Posterior cingulate gyrus (tissue), 11 donors: Measurements from ENCODE around the gene ANKHD1.

Experiments used
- DNase-seq, 10 donors: peaks; one replicate each; pipeline versions ENCODE4 v3.0.0 to v3.0.0-alpha.2; 2020 to 2021; ENCODE audit warnings: mixed read lengths in 3 of 10
- intact Hi-C: fragments of 100-400 bp; cut with DNase I; formaldehyde crosslinking; loops from one replicate; pipeline ENCODE4 v1.15.1; 2023

ANKHD1 gene

DNA sequence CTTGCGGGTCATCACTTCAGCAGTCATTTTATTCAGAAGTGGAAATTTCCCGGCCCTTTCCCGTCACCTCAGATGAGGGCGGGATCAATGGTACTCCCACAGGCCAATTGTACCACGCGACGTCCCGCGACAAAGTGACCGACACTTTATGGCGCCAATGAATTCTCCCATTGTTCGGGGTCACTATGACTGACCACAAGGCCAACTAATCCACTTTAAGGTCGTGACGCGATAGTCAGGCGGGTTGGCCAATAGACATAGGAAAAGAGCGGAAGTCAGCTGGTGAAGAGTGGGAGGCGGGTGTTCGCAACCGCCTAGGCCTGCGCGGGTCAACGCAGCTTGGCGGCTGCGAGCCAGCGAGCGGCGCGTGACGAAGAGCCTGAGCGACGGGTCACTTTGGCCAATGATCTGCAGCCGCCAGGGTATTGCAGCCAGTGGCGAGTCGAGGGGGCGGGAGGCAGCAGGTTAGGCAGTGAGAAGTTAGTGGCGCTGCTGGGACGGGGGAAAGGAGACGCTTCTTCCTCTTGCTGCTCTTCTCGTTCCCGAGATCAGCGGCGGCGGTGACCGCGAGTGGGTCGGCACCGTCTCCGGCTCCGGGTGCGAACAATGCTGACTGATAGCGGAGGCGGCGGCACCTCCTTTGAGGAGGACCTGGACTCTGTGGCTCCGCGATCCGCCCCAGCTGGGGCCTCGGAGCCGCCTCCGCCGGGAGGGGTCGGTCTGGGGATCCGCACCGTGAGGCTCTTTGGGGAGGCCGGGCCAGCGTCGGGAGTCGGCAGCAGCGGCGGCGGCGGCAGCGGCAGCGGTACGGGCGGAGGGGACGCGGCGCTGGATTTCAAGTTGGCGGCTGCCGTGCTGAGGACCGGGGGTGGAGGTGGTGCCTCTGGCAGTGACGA is at the start of gene ANKHD1:
ANKHD1 (plus strand) TSS at position 472 of the 896 bp plus-strand sequence; CDS start at position 607, 135 bp downstream.
- peak; percentile 98 to 100 (median 98) for DNase-seq
- intact Hi-C loops: loop anchor here (5.0 kb wide), 2 partner anchors 146 to 246 kb away; partner anchors contain the start of genes EIF4EBP3, IK and NDUFA2

GRCh38 chr5:140355546-140355945 is 46.1 kb upstream of the ANKHD1 start:
- DNase-seq: peak in 1 of 10 donors; percentile 13
- intact Hi-C loops: no loop called here

- DNase-seq: peak in 1 of 10 donors; percentile 8
- intact Hi-C loops: no loop called here
Observed at GRCh38 chr5:140356853-140357725, 44.5 kb upstream of the ANKHD1 start.

DNA sequence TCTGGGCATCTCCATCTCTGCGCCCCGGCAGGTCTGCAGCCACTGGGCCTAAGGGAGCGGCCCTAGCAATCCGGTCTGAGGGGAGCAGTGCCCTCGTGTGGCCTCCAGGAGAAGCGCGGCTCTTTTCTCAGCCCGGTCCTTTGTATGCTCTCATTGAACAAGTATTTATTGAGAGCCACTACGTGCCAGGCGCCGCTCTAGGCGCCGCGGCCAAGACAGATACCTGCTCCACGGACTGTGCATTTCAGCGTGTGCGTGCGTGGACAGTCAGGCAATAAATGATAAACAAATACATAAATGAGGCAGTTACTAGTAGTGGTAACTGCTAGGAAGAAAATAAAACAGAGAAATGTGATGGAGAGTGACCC is 43.9 kb upstream of the ANKHD1 start:
- peak; percentile 79 to 98 (median 89) for DNase-seq
- intact Hi-C loops: no loop called here

DNA sequence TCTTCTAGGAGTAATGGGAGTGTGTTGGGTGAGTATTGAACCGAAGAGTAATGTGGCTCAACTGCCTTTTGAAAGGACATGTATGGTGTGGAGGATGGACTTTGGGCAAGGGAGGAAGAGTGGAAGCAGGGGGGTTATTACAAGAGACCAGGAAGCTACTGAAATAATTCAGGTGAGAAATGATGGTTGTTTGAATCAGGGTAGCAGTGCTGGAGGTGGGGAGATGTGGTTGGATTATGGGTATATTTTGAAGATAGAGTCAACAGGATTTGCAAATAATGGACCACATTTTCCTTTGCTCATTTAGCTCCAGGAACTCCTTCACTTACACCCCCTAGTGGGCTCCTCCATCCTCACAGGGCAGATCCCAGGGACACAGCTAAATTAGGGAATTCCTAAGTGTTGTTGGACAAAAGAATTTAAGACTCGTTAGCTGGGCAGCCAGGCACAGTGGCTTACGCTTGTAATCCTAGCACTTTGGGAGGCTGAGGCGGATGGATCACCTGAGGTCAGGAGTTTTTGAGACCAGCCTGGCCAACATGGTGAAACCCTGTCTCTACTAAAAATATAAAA is 42.8 kb upstream of the ANKHD1 start:
- intact Hi-C loops: no loop called here
- no peak for DNase-seq

- DNase-seq: no peak
- intact Hi-C loops: loop anchor here (10.0 kb wide), 1 partner anchor 355 kb away; no protein-coding TSS in a partner anchor
Observed at GRCh38 chr5:140360101-140360500, 41.5 kb upstream of the ANKHD1 start, which contains the start of gene SLC4A9. SLC4A9 (plus strand) TSS chr5:140360194; CDS start chr5:140360237, 43 bp downstream.

DNA sequence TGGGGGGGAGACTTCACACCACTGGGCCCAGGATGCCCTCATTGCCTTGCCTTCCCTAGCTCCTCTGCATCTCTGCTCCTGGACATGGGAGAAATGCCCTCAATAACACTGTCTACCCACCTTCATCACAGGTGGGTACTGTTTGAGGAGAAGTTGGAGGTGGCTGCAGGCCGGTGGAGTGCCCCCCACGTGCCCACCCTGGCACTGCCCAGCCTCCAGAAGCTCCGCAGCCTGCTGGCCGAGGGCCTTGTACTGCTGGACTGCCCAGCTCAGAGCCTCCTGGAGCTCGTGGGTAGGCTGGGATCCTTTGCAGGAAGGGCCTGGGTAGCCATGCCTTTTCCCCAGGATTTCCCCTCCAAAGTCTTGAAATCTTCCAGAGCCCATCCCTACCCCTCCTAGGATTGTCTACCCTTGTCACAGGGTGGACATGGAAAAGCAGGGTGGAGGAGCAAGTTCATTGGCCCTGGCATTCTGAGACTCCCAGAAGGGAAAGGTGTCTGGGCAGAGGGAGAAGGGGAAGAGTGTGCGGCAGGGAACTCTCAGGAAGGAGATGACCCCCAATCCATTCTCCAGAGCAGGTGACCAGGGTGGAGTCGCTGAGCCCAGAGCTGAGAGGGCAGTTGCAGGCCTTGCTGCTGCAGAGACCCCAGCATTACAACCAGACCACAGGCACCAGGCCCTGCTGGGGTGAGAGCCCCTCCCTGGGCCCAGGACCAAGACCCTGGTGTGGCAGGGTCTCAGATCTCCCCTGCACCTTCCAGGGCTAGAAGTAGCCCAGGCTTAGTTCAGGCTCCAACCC is 40.8 kb upstream of the ANKHD1 start:
- intact Hi-C loops: loop anchor here (10.0 kb wide), 1 partner anchor 354 kb away; no protein-coding TSS in a partner anchor
- DNase-seq: peak in 1 of 10 donors; percentile 2

GRCh38 chr5:140361901-140362300 is 39.7 kb upstream of the ANKHD1 start:
- DNase-seq: no peak
- intact Hi-C loops: loop anchor here (10.0 kb wide), 1 partner anchor 353 kb away; no protein-coding TSS in a partner anchor

DNA sequence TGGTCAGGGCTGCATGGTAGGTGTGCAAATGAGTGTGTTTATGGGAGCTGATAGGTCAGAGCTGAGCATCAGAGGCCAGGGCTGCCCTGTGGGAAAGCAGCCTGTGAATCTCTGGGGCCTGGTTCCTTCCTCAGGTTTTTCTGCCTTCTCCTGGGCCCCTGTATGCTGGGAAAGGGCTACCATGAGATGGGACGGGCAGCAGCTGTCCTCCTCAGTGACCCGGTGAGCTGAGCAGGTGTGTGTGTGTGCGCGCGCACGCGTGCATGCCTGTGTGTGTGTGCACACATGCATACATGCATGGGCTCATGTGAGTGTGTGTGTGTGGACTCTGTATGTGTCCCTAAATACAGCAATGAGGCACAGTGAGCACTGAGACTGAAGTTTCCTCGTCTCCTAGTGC is 39.3 kb upstream of the ANKHD1 start:
- intact Hi-C loops: loop anchor here (10.0 kb wide), 1 partner anchor 352 kb away; no protein-coding TSS in a partner anchor
- DNase-seq: no peak

- DNase-seq: peak; percentile 63 to 96 (median 82)
- intact Hi-C loops: loop anchor here (10.0 kb wide), 1 partner anchor 352 kb away; no protein-coding TSS in a partner anchor
Observed at GRCh38 chr5:140362875-140363630, 38.6 kb upstream of the ANKHD1 start.

DNA sequence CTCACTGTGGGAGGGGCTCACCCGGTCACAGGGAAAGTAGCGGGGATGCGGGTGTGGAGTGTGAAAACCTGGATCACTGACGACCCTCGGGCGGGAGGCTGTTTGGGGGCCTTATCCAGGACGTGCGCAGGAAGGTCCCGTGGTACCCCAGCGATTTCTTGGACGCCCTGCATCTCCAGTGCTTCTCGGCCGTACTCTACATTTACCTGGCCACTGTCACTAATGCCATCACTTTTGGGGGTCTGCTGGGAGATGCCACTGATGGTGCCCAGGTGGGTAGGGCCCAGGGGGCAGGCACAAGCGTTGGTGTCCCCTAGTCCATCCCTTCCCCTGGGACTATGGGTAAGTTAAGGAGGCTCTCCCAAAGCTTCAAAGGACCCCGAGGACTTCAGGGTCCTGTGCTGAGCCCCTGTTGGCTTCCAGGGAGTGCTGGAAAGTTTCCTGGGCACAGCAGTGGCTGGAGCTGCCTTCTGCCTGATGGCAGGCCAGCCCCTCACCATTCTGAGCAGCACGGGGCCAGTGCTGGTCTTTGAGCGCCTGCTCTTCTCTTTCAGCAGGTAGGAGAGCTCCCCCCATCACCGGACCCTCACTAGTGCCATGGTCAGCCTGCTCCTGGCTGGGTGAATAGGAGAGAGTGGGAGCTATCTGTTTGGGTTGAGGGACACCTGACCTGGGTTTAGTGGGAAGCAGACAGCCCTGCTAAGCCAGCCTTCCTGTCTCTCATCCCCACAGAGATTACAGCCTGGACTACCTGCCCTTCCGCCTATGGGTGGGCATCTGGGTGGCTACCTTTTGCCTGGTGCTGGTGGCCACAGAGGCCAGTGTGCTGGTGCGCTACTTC is 37.8 kb upstream of the ANKHD1 start:
- intact Hi-C loops: loop anchor here (10.0 kb wide), 1 partner anchor 351 kb away; no protein-coding TSS in a partner anchor
- no peak for DNase-seq

DNA sequence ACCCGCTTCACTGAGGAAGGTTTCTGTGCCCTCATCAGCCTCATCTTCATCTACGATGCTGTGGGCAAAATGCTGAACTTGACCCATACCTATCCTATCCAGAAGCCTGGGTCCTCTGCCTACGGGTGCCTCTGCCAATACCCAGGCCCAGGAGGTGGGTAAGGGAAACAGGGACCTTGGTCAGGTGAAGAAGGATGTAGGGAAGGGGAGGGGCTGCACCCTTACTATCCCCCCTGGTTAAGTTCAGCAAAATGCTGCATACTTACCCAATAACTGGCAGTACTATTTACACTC is 37.2 kb upstream of the ANKHD1 start:
- DNase-seq: no peak
- intact Hi-C loops: loop anchor here (10.0 kb wide), 1 partner anchor 350 kb away; no protein-coding TSS in a partner anchor

DNA sequence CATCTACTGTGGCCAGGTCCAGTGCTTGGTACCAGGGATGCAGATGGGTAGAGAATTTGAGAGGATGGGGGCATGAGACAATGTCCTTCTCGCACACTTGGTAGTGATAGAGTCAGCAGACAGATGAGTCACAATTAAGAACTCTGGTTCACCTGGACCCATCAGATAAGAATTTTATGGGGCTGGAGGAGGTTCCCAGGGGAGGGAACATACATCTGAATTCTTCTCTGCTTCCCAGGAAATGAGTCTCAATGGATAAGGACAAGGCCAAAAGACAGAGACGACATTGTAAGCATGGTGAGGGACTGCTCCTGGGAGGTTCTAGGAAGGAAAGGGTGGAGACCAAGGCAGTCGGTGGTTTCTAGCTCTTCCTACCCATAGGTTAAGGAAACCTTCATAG is 36.4 kb upstream of the ANKHD1 start:
- intact Hi-C loops: loop anchor here (10.0 kb wide), 1 partner anchor 350 kb away; no protein-coding TSS in a partner anchor

DNA sequence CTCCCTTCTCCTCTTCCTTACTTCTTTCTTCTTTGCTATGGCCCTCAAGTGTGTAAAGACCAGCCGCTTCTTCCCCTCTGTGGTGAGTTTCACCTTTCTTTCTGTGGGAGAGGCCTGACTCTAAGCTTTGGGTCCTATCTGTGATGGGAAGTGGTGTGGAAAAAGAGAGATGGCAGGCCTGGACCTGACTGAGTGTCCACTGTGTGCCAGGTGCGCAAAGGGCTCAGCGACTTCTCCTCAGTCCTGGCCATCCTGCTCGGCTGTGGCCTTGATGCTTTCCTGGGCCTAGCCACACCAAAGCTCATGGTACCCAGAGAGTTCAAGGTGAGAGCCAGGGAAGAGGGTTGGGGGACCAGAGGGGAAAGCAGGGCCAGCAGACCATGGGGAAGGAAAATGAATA is 35.7 kb upstream of the ANKHD1 start:
- peak in 1 of 10 donors; percentile 26 for DNase-seq
- intact Hi-C loops: loop anchor here (10.0 kb wide), 1 partner anchor 349 kb away; no protein-coding TSS in a partner anchor

More for the DNA sequence above, 36.4 kb upstream of the ANKHD1 start:
- peak in 1 of 10 donors; percentile 5 for DNase-seq

GRCh38 chr5:140366589-140367255 is 34.9 kb upstream of the ANKHD1 start:
- peak in 1 of 10 donors; percentile 32 for DNase-seq
- intact Hi-C loops: loop anchor here (10.0 kb wide), 1 partner anchor 348 kb away; no protein-coding TSS in a partner anchor

DNA sequence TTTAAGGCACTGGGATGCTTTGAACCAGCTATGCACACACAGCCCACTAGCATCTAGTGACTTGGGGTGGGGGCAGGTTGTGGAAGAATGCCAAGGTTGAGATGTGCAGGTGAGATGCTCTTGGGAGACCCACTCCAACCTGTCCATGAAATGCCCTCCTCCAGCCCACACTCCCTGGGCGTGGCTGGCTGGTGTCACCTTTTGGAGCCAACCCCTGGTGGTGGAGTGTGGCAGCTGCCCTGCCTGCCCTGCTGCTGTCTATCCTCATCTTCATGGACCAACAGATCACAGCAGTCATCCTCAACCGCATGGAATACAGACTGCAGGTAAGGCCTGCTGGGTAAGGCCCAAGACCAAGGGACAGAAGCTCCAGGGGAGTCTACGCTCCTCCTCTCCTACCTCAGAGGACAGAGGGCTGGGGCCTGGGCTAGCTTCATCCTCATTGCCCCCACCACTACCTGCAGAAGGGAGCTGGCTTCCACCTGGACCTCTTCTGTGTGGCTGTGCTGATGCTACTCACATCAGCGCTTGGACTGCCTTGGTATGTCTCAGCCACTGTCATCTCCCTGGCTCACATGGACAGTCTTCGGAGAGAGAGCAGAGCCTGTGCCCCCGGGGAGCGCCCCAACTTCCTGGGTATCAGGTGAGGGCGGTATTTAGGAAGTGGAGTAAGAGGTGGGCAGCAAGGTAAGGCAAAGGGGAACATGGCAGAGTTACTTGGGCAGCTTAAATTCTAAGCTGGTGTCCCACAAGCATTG is 34.2 kb upstream of the ANKHD1 start:
- intact Hi-C loops: loop anchor here (10.0 kb wide), 1 partner anchor 347 kb away; no protein-coding TSS in a partner anchor
- DNase-seq: no peak
